22Rv1 (cell line): ENCODE results near the gene FHL3.
A peak's percentile ranks its signal among the peaks of the same experiment; 100 is the strongest.
"Not testable (repeated sequence)": the region's sequence is repeated elsewhere in the genome, so short reads cannot be mapped to it uniquely, and the experiment has no call there.

ENCODE experiments used
- H3K27ac ChIP-seq: fragments of 450-650 bp; 2 replicates; pipeline ENCODE4 v1.5.1; 2017
- CTCF ChIP-seq: fragments of 450-650 bp; IDR thresholded peaks from 2 replicates; pipeline ENCODE4 v1.5.1; 2017; ENCODE audit warnings: mild to moderate bottlenecking
- ZFX ChIP-seq: fragments of 450-650 bp; IDR thresholded peaks from 2 replicates; pipeline ENCODE4 v1.6.1; 2017; ENCODE audit warnings: antibody characterized with exemption, borderline replicate concordance

FHL3 gene

DNA sequence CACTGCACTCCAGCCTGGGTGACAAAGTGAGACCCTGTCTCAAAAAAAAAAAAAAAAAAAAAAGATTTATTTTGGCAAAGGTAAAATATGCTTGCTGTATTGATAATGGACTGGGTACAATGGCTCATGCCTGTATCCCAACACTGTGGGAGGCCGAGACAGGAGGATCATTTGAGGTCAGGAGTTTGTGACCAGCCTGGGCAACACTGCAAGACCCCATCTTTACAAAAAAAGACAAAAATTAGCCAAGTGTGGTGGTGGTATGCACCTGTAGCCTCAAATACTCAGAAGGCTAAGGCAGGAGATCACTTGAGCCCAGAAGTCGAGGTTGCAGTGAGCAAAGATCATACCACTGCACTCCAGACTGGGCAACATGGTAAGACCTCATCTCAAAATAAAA, 21.8 kb downstream of the FHL3 start:
- TF ChIP-seq CTCF (no peak), ZFX (no peak)
- H3K27ac ChIP-seq, result no peak overlapping the region

- H3K27ac ChIP-seq, result no peak overlapping the region
- no peak for TF ChIP-seq ZFX
- no peak for TF ChIP-seq CTCF
These were observed 26.8 kb downstream of the FHL3 start for GRCh38 chr1:37978541-37978940.

- peak; percentile 78 for TF ChIP-seq CTCF
- H3K27ac ChIP-seq, result not testable (repeated sequence)
These were observed 30.2 kb downstream of the FHL3 start for GRCh38 chr1:37975083-37975482.

GRCh38 chr1:37974567-37974966, 30.7 kb downstream of the FHL3 start:
- TF ChIP-seq CTCF, result no peak
- H3K27ac ChIP-seq, result no peak overlapping the region

DNA sequence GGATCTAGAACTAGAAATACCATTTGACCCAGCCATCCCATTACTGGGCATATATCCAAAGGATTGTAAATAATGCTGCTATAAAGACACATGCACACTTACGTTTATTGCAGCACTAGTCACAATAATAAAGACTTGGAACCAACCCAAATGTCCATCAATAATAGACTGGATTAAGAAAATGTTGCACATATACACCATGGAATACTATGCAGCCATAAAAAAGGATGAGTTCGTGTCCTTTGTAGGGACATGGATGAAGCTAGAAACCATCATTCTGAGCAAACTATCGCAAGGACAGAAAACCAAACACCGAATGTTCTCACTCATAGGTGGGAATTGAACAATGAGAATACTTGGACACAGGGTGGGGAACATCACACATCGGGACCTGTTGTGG, 31.6 kb downstream of the FHL3 start:
- not testable (repeated sequence) for H3K27ac ChIP-seq

GRCh38 chr1:37965301-37965700, 40.0 kb downstream of the FHL3 start:
- TF ChIP-seq CTCF (no peak), ZFX (no peak)
- H3K27ac ChIP-seq, result no peak overlapping the region

DNA sequence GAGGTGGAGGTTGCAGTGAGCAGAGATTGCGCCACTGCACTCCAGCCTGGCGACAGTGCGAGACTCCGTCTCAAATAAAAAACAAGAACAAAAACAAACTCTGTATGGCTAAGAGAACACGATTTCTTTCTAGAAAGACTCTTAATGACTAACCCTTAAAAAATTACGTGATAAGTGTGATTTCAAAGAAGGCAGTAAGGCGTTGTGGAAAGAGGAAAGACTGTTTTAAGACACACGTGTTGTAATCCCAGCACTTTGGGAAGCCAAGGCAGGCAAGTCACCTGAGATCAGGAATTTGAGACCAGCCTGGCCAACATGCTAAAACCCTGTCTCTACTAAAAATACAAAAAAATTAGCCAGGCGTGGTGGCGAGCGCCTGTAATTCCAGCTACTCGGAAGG, 41.2 kb downstream of the FHL3 start:
- H3K27ac ChIP-seq, result not testable (repeated sequence)

GRCh38 chr1:37958690-37959089, 46.6 kb downstream of the FHL3 start:
- H3K27ac ChIP-seq, result no peak overlapping the region
- no peak for TF ChIP-seq ZFX
- no peak for TF ChIP-seq CTCF

GRCh38 chr1:37955685-37956084, 49.6 kb downstream of the FHL3 start:
- no peak overlapping the region for H3K27ac ChIP-seq
- TF ChIP-seq CTCF (no peak), ZFX (no peak)
